K562 (cell line): ENCODE measurements around the gene PRELID1.
"Not testable (repeated sequence)": the region's sequence is repeated elsewhere in the genome, so short reads cannot be mapped to it uniquely, and the experiment has no call there.

Experiments
- DNMT1 ChIP-seq: fragments of 450-650 bp; IDR thresholded peaks from 2 replicates; pipeline ENCODE4 v1.6.1; 2016; ENCODE audit warnings: antibody characterized with exemption, mild to moderate bottlenecking
- FOS ChIP-seq: IDR thresholded peaks from 3 replicates; pipeline ENCODE4 v1.6.1; 2011; ENCODE audit not compliant: insufficient read length; ENCODE audit errors: extremely low read depth
- FOXP1 ChIP-seq: sonication (generic); formaldehyde crosslinking; IDR thresholded peaks from 2 replicates; pipeline ENCODE4 v1.8.0; 2022; ENCODE audit warnings: mild to moderate bottlenecking, missing genetic modification reagents
- POLR2A ChIP-seq: fragments of 450-650 bp; conservative IDR thresholded peaks from 2 replicates; pipeline ENCODE4 v1.6.1; 2016
- RFX5 ChIP-seq: IDR thresholded peaks from 2 replicates; pipeline ENCODE4 v1.6.1; 2011; ENCODE audit warnings: low read depth, mild to moderate bottlenecking, improper control_type of control experiment, low read length
- ZBTB43 ChIP-seq: sonication (generic); formaldehyde crosslinking; IDR thresholded peaks from 2 replicates; pipeline ENCODE4 v1.8.0; 2023; ENCODE audit warnings: mild to moderate bottlenecking, missing genetic modification reagents

GRCh38 chr5:177258711-177259110 lies 44.9 kb upstream of the PRELID1 start:
- not testable (repeated sequence) for TF ChIP-seq POLR2A; ZBTB43 (CRISPR knock-in tag); FOS; FOXP1 (CRISPR knock-in tag); RFX5; DNMT1
